SH-SY5Y (cell line): ENCODE measurements around the gene ITPA.

ENCODE experiments used
- GATA2 ChIP-seq: IDR thresholded peaks from 2 replicates; pipeline ENCODE4 v1.6.1; 2011; ENCODE audit warnings: mild to moderate bottlenecking, low read depth, low read length
- GATA3 ChIP-seq: IDR thresholded peaks from 2 replicates; pipeline ENCODE4 v1.6.1; 2011; ENCODE audit warnings: low read depth, mild to moderate bottlenecking, low read length, moderate library complexity

DNA sequence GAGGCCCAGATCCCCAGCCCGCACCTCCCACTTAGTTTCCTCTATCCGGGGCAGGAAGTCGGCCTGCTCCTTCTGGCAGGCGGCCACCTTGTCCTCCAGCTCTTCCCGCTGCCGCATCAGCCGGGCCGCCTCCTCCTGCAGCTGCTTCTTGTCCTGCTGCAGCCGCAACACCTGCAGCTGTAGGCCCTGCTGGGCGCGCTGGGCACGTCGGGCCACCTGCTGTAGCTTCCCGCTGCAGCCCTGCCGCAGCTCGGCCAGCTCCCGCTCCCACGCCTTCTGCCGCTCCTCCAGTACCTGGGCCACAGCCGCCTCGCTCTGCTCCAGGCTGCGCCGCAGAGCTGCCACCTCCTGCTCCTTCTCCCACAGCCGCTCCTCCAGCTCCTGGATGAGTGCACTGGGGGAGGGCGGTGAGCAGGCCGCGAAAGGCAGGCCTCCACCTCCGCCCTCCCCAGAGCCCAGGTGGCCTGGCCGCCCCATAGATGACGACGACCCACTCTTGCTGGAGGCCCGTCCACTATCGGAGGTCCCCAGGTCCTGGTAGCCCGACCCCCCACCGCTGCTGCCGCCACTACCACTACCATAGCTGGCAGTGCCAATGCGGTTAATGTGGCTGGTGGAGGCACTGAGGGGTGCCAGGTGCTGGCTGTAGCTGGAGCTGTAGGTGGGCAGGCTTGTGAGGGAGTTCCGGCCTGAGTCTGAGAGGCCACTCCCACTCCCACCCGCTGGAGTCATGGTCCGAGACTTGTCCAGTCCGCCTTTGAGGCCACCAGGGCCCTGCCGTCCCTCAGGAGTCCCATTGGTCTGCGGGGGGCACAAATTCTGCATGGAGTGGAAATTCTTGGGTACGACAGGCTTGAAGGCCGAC lies 43.6 kb upstream of the ITPA start:
- TF ChIP-seq GATA2: no peak
- no peak for TF ChIP-seq GATA3
